Activated CD4-positive, CD25-positive, alpha-beta regulatory T cell treated with anti-CD3 and anti-CD28 coated beads, Interleukin-2, amount 50 U/mL, for 24 hours (primary cell): ENCODE measurements around the gene ACOXL.
A peak's percentile ranks its signal among the peaks of the same experiment; 100 is the strongest.
"Not testable (repeated sequence)": the region's sequence is repeated elsewhere in the genome, so short reads cannot be mapped to it uniquely, and the experiment has no call there.

ENCODE experiments used
- ATAC-seq, 2 donors: fragments of 150-1000 bp; cut with Tn5 transposase; one replicate each; pipeline ENCODE4 v1.10.0; 2021; ENCODE audit warnings: mild to moderate bottlenecking in 1 of 2, moderate library complexity in 1 of 2

Gene ACOXL

DNA sequence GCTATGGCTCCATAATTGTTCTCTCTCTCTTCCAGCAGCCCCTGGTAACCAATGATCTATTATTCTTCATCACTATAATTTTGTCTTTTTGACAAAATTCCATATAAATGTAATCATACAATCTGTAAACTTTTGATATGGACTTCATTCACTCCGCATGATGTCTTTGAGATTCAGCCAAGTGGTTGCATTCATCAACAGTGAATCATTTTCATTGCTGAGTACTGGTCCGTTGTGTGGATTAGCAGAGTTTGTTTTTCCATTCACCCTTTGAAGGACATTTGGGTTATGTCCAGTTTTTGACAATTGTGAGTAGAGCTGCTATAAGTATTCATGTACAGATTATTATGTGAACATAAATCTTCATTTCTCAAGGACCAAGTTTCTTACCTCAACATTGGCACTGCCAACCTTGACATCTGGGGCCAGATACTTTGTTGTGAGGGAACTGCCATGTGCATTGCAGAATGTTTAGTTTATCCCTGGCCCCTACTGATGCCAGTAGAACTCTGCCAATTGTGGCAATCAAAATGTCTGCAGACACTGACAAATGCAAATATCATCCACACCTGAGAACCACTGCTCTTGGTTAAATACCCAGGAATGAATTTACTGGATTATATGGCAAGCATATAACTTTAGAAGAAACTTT lies 340.0 kb downstream of the ACOXL start:
- ATAC-seq: no peak

DNA sequence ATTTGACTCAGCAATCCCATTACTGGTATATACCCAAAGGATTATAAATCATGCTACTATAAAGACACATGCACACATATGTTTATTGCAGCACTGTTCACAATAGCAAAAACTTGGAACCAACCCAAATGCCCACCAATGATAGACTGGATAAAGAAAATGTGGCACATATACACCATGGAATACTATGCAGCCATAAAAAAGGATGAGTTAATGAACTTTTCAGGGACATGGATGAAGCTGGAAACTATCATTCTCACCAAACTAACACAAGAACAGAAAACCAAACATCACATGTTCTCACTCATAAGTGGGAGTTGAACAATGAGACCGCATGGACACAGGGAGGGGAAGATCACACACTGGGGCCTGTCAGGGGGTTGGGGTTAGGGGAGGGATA lies 350.3 kb downstream of the ACOXL start:
- not testable (repeated sequence) for ATAC-seq

DNA sequence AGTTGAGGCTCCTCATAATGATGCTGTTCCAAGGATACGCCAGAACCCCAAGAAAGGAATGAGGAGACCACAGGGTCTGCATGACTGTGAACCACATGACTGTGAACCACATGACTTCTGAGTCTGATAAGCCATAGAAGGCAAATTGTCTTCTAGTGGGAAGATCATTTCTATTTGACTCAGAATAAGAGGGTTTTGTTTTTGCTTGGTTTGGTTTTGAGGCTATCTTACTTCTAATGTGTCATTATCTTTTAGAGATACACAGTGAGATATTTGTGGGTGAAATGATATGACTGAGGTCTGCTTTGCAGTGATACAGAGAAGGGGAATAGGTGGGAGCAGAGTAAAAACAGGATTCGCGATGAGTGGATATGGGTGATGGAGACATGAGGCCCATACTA lies 359.4 kb downstream of the ACOXL start:
- peak; percentile 73 to 87 for ATAC-seq

DNA sequence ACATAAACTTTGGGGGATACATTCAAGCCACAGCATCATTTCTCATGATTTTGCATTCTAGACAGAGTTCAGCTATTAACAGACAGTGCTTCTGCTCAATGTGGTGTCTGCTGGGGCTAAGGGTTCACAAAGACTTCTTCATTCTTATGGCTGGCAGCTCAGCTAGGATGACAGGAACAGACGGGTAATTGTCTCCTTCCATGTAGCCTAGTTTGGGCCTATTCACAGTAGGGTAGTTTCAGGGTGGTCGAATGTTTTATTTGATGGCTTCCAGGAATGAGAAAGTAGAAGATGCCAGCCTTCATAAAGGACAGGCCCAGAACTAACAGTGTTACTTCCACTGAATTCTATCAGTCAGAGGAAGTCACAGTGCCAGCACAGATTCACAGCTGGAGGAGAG lies 362.3 kb downstream of the ACOXL start:
- no peak for ATAC-seq

DNA sequence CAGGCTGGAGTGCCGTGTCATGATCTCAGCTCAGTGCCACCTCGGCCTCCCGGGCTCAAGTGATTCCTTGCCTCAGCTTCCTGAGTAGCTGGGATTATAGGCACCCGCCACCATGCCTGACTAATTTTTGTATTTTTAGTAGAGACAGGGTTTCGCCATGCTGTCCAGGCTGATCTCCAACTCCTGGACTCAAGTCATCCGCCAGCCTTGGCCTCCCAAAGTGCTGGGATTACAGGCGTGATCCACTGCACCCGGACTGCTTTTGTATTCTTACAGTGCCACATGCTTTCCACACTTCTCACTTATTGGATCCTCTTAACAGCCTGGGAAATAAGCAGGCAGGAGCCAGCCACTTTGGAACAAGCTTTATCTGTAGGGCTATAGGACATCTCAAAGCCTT lies 363.1 kb downstream of the ACOXL start:
- ATAC-seq: no peak

DNA sequence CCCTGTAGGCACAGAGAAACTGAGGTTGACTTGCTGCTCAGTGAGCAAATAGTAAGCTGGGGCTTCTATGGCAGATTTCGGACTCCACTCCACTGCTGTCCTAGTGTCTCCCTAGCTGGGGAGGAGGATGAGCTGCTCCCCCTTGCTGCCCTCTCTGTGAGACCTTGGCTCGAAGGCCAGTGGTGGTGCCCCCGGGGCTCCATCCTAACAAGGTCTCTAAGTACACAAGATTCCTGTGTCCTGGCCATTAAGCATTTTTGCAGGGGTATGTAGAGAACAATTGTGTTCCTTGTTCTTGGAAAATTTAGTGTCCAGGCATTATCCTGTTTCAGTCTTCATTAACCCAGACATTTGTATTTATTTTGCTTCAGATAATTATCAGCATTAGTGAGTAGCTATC lies 367.0 kb downstream of the ACOXL start:
- ATAC-seq: no peak

DNA sequence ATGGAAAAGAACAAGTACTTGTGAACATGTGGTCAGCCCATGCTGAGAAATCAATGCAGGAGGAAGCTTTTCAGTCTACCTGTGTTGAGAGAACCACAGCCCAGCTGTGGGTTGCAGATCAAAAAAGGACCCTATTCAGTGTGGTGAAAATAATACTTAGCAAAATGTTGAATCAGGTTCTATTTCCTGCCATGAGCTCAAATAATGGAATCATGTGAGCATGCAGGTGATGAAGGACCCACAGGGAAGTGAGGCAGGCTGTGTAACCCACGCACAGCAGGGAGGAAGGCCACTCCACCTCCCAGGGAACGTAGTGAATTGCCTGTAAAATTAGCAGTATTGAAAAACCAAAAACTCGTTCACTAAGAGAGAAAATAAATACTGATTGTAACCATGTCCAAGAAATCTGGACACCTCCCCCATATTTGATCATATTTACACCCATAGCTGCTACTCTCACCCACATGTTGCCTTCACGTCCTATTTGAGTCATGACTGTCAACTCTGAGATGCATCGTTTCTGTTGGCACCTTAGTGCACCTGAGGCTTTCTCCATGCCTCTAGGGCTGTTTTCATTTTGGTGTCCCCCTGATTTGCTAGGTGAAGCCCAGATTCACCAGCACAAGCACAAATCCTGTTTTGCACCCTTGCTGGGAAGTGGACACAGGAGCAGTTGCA lies 367.9 kb downstream of the ACOXL start:
- peak in 1 of 2 donors; percentile 30 for ATAC-seq

DNA sequence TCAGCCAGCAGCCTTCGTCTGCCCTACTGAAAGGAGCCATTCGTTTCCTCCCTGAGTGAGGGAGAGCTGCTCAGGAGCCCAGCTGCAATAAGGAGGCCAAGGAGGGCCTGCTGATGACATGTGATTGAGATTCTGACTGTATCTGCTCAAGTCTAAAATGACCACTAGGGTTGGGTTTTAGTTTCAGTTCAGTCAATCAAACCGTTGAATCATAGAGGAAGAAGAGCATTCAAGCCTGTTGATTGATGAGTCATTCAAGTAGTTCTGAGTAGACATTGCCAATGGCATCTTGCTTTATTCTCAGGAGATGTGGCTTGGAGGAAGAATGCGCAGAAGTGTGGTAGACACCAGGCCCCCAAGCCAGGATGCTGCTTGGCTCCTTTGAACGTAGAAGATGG lies 368.4 kb downstream of the ACOXL start:
- ATAC-seq: peak; percentile 83 to 87

DNA sequence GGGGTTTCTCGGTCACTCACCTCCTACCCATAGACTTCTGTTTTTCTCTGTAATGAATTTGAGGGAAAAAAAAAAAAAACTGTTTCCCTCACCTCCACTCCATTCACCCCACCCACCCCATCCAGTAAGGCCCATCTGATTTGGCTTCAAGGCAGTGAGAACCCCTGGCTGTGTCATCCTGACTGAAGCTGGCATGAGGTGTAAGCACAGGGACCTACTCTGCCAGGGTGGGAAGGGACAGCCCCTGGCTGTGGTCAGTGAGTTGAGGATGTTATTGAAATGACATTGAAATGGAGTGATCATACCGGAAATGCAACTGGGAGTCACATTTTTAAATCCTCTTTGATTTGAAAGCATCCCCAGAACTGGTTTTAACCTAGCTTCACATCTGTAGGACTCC lies 369.2 kb downstream of the ACOXL start:
- no peak for ATAC-seq

DNA sequence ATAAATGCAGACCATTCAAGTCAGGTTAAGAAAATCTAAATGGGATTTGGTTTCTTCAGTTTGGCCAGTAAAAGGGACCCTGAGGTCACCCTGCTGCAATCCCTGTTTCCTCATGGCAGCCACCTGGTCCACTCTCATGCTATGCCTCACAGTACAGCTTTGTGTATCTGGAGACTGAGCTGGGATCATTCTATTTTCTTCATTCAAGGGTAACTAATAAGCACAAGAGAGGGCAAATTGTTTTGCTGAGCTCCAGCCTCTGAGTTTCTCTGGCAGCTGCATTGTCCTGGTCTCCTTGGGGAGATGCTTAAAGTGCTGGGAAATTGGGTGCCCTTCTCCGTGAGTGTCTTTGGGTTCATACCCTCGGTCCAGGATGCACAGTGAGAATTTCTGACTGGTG lies 369.8 kb downstream of the ACOXL start:
- ATAC-seq: no peak

DNA sequence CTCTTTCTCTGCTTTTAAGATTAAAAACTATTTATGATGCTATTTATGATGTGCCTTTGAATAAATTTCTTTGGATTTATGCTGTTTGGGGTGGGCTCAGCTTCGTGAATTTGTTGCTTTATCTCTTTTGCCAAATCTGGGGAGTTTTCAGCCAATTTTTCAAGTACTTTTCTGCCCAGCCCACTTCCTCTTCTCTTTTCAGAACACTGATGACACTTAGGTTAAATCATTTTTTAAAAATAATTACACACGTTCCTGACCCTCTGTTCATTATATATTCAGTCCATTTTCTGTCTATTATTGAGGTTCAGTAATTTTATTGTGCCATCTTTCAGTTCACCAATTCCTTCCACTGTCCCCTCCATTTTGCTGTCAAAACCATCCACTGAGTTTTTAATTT lies 373.6 kb downstream of the ACOXL start:
- ATAC-seq: no peak

DNA sequence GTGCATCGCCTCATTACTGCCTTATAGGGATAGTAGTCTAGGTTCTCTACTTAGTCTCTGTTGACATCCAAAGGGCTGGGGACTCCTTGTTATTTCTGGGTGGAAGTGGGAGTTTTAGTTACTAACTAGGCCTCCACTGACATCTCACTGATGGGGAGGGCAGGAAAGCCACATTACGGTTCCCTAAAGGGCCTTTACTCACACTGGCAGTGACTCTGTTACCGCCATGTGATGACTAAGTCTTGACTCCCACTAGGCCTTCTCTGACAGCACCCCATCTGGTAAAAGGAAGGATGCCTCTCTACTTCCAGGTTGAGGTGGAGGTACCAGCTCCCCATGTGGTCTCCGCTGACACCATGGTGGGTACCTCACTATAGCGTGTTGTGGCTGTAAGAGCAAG lies 374.3 kb downstream of the ACOXL start:
- ATAC-seq: peak; percentile 48 to 63

DNA sequence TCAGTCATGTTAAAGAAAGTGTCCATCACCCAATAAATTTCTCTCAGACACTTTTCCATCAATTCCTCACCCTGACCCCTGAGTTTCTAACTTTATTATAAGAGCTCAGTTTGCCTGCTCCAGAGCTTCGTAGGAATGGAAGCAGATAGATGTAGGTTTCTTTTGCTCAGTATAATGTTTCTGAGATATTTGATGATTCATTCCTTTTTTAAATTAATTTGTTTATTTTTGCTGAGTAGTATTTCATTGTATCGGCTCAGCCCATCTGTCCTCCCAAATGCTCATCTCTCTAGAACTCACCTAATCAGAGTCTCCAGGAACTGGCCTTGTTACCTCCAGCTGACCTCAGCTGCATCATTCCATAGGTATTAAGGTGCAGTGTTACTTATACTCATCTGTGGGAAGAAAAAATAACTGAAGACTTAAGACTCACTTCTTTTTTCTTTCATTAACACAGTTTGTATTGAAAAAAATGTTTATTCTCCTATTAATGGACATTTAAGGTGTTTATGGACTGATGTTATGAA lies 376.4 kb downstream of the ACOXL start:
- no peak for ATAC-seq

DNA sequence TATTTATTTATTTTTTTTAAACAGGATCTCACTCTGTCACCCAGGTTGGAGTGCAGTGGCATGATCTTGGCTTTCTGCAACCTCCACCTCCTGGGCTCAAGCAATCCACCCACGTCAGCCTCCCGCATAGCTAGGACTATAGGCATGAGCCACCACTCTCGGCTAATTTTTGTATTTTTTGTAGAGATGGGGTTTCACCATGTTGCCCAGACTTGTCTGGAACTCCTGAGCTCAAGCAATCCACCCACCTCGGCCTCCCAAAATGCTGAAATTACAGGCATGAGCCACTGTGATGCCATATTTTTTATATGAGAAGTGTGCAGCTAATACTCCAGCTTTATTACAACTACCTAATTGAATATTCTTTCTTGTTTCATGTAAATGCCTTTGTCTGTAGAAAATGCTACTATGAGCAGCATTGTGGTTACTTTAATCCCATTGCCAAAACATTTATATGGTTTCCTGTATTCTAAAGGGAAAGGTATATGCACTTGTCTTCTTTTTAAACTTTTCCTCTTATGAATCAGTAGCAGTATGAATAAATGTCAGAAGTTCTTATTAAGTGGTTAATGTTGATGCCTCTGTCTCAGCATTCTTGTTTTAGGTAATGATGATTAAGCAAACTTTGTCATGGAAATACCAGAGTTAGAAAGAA lies 378.9 kb downstream of the ACOXL start:
- peak; percentile 19 to 27 for ATAC-seq

DNA sequence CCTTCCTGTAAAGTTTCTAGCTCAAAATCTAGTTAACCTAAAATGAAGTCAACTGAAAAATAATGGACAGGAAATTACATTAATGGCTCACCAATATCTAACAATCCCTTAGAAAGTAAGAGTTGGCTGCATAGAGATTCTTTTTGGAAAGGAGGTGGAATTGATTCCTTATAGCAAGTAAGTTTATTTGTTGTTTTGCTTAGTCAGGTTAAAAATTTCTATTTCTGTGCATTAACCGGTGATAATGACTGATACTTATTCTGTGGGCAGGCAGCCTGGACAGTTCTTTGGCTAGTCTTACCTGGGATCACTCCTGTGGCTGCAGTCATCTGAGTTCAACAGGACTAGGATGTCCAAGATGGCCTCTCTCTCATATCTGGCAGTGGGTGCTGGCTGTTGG lies 381.5 kb downstream of the ACOXL start:
- no peak for ATAC-seq

DNA sequence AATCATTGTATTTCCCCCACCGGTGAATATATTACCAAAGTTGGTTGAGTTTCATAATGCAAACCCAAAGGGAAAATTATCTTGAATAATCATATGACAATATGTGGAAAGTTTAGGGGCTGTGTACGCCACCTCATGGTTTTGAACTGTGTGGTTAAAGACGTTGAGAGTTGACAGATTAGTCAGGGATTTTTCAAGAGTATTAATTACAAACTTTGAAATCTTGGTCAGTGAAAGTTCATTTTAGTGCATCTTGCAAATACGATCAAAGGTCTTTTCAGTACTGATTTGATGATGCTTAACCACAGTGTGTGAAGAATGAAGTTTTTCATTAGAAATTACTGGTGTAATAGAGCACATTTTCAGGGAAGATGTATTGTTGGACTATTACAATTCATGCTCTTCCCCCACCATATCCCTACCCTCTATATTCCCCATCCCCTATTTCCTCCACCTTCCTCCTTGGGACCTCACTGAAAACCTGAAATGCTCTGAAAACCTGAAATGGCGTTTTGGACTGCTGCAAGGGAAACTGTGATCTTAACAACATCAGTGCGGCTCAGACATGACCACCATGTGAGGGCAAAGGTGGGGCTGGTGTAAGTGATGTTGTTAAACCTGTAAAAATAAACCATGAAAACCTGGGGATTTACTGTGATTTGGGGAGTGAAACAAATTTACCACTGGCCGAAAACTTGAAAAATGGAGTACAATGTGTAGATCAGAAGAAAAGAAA lies 383.8 kb downstream of the ACOXL start:
- ATAC-seq: peak; percentile 43 to 57

DNA sequence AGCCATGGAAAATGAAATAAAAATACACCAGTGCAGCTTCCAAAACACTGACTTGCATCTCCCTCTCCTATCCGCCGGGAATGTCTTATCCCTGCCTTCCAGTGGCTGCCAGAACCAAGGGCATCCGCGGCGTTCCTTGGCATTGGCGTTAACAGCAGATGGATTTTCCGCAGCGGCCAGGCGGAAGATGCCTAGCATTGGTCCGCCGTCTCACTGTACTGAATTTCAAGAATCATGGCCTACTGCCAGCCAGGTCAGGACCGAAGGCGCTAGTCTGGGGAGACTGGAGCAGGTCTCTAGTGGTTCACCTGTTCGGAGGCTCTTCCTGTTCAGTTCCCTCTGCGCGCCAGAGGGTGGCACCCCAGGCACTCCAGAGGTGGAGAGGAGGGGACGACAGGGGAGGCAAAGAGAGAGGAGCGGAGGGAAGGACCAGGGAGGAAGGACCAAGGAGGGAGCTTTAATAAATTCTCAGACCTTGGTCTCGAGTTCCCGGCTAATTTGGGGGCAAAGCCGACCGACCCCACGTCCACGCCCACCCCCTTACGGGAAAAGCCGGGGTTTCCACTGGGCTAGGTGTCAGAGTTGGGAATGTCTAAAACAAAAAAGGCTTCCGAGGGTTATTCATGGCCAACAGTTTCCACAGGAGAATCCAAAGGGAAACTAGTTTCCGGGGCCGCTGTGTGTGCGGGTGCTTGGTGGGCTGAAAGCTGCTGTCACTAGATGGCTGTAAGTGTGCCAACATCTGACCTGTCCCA lies 384.6 kb downstream of the ACOXL start:
- peak; percentile 24 to 30 for ATAC-seq

DNA sequence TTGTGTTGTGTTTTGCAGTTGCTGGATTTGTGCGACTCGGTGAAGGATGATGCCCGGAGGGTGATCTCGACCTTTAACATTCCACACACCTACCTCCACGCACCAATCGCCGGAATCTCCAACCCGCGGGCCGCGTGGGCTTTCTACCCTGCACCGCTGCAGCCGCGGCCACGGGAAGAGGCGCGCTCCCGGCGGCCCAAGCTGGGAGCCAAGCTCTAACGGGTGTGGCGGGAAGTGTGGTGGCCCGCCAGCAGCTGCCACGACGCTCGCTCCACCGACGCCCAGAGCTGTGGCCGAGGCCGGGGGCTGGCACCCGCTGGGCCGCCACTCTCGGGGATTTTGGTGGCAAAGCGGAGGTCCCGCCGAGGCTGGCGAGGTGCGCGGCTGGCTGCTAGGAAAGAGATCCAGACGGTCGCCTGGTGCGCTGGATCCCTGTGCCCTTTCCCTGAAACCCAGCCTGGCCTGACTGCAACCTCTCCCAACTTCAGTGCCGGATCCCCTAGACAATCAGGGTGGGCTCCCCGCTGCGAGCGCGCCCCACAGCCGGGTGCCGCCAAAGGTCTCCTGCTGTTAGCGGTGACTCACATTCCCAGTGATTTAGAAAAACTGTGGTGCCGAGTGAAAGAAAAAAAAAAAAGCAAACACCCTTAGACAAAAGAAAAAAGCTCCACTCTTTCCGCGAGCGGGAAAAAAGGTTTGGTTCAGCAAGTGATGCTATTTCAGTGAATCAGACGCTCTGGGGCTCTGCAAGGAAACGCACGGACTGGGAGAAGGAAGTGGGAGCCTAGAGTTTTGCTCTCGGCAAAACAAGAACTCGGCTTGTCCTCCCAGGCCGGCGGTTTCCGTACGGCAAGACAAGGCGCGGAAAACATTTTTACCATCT lies 385.5 kb downstream of the ACOXL start:
- ATAC-seq: no peak

DNA sequence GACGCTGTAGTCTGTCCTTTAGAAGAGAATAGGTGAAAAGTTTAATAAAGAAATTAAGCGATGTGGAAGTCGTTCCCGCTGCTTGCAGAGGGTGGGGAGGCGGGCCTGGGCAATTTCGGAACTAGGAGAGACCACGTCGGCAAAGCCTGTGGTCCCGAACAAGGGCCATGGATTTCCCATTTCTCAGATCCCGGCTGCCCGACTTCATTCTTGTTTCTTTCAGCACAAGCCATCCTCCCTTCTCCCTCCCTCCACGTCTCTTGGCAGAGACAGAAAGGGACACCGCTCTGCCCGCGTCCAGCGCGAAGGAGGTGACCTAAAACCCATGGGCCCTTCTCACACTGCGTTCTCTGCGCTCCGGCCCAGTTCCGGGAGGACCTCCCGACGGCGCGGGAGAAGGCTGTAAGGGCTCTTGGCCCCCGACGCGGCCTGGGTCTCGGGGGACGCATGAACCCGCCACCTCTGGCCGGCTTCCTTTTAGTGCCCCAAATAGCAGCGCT lies 386.2 kb downstream of the ACOXL start:
- ATAC-seq: no peak

DNA sequence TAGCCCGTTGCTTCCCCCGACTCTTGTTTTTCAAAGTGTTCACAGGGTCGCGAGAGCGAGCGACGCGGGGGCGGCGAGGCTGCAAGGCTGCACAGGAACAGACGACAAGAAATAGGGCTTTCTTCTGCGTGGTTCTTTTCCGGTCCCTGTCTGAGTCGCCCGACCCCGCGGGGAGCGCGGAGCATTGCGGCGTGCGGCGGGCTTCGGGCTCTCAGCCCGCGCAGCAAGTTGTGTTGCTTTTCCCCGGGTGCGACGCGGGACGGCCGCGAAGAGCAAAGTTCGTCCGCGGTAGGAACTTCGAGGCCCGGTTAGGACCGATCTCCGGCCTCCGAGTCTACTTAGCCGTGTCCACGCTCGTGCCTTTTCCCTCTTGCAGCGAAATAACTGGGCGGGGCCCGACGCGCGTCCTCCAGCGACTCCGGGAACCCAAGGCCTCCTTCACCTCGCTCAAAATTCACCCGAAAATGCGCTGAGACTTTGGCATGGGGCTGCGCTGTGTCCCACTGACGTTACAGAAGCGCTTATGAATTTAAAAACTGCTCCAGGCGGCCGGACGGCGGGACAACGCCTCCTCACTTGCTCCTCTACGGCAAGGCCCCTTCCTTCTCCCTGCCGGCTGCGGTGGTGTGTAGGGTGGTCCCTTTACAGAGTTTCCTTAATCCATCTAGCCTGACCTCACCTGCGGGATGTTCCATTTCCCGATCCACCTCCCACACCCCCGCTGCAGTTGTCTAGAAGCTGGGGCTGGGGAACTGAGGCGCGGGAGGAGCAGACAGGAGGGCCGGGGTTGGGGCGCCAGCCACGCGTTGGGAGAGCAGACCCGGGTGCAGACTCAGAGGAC lies 386.8 kb downstream of the ACOXL start:
- ATAC-seq: no peak
